ENCODE measurements around the gene HHIPL1.

Gene HHIPL1

GRCh38 chr14:99690636-99691035, 45.7 kb downstream of the HHIPL1 start:
- DNase-seq (ENCODE audit: low read depth in 2 of 2), result no peak

DNA sequence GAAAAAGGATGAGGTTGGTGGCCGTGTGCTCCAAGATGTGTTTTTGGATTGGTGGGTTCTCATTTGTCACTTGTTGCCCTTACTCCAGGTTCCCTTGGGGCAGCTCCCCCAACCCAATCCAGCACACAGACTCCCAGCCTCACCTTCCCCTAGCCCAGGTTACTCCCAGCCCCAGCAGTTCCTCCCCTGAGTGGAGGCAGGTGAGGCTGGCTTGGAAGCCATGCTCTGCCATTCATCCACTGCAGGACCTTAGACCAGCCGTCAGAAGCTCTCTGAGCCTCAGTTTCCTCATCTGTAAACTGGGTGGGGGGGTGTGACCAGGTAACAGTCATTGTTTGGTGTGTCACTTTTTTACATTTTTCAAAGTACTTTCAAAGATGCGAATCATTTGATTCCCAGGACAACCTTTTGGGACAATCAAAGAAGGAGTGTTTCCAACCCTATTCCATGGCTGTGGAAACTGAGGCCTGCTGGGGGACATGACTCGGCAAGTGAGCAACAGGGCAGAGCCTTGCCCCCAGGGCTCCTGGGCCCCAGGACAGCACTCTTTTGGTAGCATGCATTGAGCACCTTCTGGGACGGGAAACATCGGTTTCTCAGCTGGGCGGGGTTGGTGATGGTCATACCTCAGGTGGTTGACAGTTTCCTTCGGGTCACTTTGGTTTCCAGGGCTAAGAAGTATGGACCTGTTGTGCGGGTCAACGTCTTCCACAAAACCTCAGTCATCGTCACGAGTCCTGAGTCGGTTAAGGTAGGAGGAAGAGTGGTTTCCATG, 46.4 kb downstream of the HHIPL1 start:
- DNase-seq (ENCODE audit: low read depth in 2 of 2), result no peak

DNA sequence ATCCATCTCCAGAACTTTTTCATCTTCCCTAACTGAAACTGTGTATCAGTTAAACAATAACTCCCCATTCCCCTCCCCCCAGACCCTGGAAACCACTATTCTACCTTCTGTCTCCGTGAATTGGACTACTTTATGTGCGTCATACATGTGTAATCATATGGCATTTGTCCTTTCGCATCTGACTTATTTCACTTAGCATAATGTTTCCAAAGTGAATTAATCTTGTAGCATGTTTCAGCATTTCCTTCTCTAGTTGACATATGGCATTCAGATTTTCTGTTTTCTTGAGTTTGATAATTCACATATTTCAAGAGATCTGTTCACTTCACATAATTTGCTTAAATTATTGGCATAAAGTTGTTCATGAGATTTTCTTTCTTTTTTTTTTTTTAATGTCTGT, 49.0 kb downstream of the HHIPL1 start:
- DNase-seq (ENCODE audit: low read depth in 2 of 2), result no peak

DNA sequence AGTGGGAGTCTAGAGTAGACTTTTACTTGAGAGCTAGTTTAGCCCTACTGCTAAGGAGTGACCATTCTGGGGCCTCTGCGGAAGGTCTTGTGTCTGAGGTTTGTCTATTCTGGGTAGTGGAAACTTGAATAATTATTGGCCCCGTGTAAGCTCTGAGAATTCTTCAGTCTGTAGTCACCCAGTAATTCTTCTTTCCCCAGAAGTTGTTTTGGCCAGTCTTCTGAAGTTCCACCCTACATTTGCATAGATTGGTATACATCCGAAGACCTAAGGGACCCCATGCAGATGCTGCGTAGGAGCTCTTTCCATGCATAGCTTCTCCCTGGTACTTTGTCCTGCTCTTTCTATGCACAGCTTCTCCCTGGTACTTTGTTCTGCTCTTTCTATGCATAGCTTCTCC, 52.0 kb downstream of the HHIPL1 start:
- no peak for DNase-seq (ENCODE audit: low read depth in 2 of 2)

- DNase-seq (ENCODE audit: low read depth in 2 of 2), result no peak
Measured at GRCh38 chr14:99698236-99698635, 53.3 kb downstream of the HHIPL1 start.

- no peak for DNase-seq (ENCODE audit: low read depth in 2 of 2)
Measured at GRCh38 chr14:99698642-99699041, 53.7 kb downstream of the HHIPL1 start.

DNA sequence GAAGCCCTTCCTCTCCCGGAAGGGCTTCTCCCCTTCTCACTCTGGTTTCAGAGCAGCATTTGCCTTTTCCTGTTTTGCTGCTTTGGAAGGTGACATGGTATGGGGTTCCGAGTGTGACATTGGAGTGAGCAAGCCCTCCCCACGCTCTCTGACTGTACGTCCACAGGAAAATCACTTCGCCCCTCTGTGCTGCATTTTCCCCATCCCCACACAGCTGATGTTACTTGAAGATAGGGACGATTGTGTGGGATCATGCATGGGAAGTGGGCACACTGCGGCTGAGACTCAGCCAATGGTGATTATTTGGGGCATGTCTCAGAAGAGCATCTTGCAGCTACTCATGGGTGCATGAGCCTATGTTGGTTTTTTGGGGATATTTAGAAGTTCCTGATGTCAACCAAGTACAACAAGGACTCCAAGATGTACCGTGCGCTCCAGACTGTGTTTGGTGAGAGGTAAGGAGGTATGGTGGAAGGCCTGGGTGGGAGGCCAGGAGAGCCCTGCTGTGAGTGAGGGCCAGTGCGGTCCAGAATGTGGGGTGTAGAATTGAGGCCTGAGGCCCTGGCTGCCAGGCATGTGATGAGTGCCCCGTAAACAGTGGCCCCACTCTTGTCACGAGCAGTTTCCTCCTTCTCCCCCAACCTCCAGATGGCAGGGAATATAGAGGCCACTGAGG, 54.3 kb downstream of the HHIPL1 start:
- no peak for DNase-seq (ENCODE audit: low read depth in 2 of 2)

DNA sequence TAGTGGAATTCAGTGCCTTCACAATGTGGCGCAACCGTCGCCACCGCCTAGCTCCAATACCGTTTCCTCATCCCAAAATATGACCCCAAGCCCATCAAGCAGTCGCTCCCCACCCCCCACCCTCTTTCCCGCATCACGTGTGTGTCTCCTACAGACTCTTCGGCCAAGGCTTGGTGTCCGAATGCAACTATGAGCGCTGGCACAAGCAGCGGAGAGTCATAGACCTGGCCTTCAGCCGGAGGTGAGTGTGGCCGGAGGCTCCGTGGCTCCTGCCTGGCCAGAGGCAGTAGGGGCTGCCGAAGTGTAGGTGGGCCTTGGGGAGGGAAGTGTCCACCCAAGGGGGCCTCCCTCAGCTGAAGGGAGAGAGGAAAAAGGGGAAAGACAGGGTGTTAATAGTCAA, 54.9 kb downstream of the HHIPL1 start:
- DNase-seq (ENCODE audit: low read depth in 2 of 2), result no peak

DNA sequence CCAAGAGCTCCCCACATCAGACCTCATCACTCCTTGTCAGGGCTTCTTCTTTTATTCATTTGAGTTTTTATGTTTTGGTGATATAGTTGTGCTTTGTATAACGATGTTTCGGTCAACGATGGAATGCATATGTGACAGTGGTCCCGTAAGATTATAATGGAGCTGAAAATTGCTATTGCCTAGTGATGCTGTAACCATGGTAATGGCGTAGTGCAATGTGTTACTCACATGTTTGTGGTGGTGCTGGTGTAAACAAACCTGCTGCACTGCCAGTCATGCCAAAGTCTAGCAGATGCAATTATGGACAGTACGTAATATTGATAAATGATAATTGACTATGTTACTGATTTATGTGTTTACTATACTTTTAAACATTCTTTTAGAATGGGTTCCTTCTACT, 55.5 kb downstream of the HHIPL1 start:
- no peak for DNase-seq (ENCODE audit: low read depth in 2 of 2)

GRCh38 chr14:99701260-99701659, 56.3 kb downstream of the HHIPL1 start:
- DNase-seq (ENCODE audit: low read depth in 2 of 2), result no peak

DNA sequence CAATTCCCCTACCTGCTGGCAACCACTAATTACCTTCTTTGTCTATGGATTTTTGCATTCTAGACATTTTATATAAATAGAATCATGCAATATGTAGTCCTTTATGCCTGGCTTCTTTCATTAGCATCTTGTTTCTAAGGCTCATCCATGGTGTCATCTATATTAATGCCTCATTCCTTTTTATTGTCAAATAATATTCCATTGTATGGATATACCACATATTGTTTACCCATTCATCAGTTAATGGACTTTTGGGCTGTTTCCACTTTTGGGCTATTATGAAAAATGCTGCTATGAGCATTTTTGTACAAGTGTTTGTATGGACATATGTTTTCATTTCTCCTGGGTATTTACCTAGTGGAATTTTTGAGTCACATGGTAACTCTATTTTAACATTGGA, 57.2 kb downstream of the HHIPL1 start:
- no peak for DNase-seq (ENCODE audit: low read depth in 2 of 2)

- DNase-seq (ENCODE audit: low read depth in 2 of 2), result no peak
Measured at GRCh38 chr14:99703381-99703780, 58.5 kb downstream of the HHIPL1 start.

DNA sequence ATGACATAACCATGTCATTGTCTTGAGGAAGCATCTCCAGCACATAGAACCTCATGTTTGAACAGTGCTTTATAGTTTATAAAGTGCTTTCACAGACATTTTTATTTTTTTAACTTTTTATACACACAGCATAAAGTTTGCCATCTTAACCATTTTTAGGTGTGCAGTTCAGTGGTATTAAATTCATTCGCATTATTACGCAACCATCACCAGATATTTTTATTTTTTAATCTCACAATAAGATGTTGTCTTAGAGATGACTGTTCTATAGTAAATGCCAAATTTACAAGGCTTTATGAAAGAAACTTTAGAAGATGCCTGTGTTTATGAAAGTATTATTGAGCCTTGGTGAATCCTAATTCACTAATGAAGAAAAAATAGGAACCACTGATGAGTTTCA, 59.1 kb downstream of the HHIPL1 start:
- no peak for DNase-seq (ENCODE audit: low read depth in 2 of 2)

DNA sequence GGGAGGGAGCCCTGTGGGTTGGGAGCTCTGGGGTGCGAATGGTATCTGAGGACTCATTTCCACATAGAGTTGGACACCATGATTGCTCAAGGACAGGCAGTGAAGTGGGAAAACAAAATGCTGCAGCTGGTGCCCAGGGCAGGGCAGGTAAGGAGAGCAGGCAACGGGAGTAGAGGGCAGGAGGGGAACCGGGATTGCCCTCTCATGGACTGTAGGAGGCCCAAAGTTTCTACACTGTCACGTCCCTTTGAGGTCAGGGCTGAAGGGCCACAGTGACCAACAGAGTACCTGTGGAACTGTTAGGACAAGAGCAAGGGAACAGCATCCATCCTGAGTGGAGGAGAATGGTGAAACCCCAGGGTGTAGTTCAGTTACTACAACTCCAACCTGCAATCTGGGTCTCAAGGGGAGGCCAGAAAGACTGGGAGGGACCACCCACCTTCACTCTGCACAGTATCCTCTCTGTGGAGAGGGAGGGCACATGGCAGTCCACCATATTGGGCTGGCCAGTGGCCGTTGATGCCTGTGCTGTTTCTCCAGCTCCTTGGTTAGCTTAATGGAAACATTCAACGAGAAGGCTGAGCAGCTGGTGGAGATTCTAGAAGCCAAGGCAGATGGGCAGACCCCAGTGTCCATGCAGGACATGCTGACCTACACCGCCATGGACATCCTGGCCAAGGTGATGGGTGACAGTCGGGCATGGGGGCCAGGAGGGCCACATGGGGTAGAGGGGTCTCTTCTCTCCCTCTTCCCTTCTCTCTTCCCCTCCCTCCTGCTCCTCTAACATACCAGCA, 61.4 kb downstream of the HHIPL1 start:
- no peak for DNase-seq (ENCODE audit: low read depth in 2 of 2)

DNA sequence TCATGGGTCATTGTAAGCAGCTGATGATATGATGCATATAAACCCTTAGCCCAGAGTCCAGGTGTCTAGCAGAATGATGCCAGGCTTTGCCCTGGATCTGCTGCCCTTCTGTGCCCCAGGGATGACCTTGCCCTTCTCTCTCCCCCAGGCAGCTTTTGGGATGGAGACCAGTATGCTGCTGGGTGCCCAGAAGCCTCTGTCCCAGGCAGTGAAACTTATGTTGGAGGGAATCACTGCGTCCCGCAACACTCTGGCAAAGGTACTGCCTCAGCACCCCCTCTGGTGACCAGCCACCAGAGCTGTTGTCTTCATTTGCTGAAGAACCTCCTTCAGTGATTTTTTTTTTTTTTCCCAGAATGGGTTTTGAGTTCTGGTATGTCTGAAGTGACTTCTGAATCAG, 62.5 kb downstream of the HHIPL1 start:
- DNase-seq (ENCODE audit: low read depth in 2 of 2), result no peak

GRCh38 chr14:99707921-99708320, 63.0 kb downstream of the HHIPL1 start:
- no peak for DNase-seq (ENCODE audit: low read depth in 2 of 2)

DNA sequence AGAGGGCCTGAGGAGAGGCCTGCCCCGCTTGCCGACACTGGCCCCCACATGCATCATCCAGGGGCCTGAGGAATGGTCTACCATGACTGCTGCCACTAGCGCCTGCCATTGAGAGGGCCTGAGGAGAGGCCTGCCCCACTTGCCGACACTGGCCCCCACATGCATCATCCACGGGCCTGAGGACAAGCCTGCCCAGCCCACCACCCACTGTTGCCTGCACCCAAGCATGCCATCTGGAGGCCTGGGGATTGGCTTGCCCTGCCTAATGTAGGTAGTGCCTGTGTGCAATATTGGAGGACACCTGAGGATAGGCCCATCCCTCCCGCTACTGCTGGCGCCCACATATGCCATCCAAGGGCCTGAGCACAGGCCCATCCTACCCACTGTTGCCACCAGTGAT, 63.5 kb downstream of the HHIPL1 start:
- no peak for DNase-seq (ENCODE audit: low read depth in 2 of 2)

DNA sequence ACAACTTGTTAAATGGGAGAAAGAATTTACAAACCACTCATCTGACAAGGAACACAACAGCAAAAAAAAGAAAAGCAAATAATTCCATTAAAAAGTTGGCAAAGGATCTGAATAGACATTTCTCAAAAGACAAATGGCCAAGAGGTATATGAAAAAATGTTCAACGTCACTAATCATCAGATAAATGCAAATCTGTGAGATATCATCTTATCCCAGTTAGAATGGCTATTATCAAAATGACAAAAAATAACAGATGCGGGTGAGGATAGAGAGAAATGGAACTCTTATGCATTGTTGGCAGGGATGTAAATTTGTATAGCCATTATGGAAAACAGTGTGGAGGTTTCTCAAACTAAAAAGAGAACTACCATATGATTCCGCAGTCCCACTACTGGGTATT, 69.0 kb downstream of the HHIPL1 start:
- no peak for DNase-seq (ENCODE audit: low read depth in 2 of 2)

DNA sequence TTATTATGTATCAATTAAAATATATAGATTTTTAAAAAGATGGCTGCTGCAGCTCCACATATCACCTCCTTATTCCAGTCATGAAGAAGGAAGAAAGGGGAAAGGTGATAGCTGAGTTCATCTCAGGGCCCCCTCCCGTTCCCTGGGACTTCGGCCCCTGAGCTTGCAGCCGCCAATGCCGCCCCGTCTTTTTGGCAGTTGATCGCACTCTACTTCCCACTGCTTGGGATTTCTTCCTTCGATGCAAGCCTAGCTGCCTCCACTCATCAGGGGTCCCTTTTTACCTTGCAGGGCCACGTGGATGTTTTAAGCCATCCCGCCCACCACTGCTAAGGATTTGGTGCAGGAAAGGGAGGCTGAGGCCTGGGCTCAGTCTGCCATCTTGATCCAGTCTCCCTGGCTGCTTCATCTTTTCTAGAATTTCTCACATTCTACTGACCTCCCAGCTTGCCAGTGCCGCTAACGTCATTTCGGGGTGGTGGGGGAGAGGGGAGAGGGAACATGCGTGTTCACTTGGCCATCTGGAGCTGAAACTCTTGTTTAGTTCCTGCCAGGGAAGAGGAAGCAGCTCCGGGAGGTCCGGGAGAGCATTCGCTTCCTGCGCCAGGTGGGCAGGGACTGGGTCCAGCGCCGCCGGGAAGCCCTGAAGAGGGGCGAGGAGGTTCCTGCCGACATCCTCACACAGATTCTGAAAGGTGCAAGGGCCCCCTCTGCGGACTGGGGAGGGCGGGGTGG, 70.5 kb downstream of the HHIPL1 start:
- DNase-seq (ENCODE audit: low read depth in 2 of 2), result no peak

GRCh38 chr14:99716091-99716849, 71.3 kb downstream of the HHIPL1 start:
- DNase-seq (ENCODE audit: low read depth in 2 of 2), result no peak
